Measurements from ENCODE around the gene CHPF.

Gene CHPF

DNA sequence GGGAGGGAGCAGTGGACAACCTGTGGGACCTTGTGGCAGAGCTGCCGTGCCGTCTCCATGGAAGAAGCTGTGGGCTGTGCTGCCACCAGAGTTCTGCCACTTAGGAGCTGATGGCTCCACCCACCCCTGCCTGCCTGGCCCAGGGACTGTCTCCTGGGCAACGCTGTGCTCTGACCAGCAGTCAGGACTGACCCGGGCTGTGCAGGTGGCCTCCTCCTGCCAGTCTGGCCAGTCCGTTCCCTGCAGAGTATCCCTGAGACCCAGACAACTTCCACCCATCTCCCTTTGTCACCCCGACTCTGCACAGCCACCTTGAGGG, 16.6 kb downstream of the CHPF start:
- no peak for DNase-seq

DNA sequence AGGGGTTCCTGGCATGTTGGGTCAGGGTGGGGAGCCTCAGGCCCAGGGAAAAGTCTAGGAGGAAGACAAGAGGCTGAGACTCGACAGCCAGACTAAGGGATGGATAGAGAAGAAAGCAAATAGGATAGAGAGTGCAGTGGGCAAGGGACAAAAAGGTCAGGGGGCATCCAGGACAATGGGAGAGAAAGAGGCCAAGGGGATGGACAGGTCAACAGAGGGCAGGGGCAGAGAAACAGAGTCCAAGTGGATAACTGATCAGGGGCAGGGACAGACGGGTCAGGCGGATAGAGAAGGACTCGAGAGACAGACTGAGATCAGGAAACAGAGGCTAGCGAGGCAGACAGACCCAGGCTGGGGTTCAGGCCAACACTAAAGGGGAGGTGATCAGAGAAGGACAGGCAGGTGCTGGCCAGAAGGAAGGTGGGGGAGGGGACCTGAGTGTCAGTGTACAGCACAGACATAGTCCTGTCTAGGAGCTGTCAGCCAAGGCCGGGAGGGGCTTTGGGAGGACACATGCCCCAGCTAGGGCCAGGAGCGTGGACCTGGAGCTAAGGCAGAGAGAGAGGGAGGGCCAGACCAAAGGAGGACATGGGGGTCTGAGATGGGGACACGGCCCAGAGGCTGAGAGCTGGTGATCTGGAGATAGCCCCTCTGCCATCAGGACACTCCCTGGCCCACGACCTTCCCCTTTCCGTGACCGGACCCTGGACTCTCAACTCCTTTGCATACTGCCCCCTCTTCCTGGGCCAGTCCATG, 17.1 kb downstream of the CHPF start:
- no peak for DNase-seq

DNA sequence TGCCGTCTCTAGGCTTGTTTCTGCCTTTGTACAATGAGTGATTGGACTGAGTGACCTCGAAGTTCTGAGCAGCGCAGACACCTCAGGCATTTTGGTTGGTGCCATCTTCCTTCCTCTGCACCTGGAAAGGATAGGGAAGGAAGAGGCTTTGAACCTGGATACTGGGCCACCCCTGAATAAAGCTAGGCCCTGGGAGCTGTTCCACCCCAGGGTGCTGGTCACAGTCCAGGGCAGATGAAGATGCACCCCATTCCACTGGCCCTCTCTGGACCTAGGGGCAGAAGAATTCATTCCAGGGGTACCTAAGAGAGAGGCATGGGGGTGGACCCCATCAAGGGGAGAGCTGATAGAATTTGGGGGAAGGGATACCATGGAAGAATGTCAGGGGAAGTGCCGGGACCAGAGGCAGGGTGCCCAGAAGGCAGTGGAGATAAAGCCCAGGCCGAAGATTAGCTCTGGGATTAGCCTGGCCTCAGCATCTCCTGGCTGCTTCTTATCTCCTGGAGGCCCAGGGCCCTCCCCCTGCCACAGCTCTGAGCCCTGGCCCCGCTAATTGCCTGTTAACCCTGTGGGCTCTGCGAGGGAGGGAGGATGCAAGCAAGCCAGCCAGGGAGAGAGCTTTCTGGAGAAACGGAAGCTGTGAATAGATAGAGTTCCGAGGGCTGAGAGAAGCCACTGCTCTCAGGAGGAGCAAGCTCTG, 17.9 kb downstream of the CHPF start:
- no peak for DNase-seq

DNA sequence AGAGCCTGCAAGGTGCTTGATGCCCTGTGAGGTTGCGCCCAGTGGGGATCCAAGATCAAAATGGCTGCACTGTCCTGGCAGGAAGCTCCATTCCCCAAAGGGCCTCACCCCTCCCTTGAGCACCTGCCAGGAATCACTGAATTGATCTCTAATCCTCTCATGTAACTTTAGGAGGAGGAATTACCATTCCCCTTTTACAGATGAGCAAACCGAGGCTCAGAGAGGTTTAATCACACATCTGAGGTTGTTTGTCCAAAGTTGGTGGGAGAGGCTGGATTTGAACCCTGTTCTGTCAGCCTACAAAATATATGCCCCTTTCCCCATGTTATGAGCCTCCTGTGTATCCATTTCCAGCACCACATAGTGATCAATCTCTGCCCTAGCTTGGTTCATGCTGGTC, 18.8 kb downstream of the CHPF start:
- DNase-seq, result no peak

DNA sequence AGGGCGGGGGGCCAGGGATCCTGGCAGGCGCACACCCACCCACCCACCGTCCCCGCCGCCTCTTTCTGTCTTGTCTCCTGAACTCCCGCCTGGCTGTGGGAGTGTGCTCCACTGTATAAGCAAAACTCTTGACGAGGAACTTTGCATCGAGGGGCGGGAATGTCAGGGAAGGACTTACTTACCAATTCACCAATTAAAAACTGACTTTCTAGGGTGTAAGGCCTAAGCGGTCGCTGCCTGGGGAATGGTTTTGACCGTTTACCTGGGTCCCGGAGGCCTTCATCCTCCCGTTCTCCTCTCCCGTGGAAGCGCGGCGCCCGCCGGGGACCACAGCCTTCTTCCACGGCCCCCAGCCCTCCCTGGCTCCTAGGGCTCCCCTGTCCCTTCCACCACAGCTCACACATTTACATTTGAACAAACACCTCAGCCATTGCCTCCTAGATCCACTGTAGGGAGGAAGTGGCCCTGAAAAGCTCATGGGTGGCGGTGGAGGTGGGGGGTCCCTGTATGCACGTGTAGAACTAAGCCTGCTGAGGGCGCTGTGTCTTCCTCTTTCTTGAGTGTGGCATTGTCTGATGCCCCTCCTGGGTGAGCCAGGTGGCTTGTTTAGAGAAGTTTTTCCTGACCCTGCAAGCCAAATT, 20.5 kb downstream of the CHPF start:
- DNase-seq, result no peak

DNA sequence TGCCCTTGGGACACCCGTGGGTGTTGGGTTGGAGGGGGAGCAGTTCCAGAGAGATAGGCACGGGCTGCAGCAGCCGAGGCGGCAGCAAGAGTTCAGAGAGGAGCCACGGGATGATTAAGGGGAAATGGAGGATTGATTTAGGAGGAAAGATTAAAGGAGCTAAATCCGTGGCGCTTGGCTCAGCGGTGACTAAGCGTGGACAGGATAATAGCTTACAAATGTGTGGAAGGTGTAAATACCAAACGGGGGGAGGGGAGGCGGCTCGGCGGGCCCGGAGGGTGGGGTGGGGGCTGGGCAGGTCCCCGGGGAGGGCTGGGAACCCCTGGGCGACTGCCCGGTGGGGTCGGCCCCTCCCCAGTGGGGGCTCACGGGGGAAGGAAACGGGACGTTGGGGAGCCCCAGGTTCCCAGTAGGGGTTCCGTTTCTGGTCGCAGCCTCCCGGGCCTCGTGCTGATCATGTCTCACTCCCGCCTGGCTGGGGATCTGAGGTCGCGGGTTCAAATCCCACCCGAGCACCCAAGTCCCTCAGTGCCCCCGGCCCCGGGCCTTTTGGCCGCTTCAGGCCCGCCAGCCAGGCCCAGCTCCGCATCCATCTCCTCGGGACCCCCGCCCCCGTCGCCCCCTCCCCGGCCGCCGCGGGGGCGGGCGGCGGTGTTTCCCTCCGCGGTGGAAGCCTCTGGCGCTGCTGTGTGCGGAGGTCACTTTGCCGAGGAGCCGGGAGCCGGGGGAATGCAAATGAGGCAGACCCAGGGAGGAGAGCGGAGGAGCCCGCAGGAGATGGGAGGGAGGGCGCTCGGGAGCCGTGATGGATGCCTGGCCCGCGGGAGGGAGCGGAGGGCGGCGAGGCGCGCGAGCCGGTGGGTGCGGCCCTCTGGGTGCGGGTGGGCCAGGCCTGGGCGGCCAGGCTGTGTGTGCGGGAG, 21.2 kb downstream of the CHPF start:
- DNase-seq, result peak; percentile 94

DNA sequence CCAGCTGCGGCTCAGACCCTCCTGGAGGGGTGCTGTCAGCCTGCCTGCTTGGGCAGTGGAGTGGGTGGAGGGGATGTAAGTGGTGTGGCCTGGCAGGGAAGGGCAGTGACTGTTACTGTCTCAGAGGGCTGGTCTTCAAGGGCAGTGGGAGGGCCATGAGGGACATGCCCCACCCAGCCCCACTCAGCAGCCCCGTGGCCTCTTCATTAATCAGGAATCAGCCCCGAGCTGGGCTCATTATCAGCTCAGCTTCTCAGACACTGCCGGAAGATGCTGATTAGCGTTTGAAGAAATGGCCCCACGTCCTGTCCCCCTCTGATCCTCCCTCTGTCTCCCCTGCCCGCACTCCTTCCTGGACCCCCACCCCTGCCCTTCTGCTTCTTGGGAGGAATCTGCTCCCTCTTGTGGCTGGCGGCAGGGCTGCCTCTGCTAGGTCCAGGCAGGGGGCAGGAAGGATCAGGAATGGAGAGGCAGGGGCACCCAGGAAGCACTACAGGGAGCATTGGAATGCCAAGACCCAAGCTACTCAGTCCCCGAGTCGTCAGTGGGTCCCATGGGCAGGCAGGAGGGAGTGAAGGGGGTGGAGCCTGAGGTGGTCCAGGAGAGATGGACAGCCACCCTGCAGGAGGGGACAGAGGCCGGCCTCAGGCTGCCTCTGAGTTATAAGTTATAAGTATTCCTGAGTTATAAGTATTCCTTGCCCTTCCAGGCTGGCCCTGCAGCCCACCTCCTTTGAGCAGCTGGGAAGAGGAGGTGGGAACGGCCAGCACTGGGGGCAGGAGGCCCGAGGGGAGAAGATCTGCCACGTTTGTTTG, 22.3 kb downstream of the CHPF start:
- DNase-seq, result peak; percentile 52

DNA sequence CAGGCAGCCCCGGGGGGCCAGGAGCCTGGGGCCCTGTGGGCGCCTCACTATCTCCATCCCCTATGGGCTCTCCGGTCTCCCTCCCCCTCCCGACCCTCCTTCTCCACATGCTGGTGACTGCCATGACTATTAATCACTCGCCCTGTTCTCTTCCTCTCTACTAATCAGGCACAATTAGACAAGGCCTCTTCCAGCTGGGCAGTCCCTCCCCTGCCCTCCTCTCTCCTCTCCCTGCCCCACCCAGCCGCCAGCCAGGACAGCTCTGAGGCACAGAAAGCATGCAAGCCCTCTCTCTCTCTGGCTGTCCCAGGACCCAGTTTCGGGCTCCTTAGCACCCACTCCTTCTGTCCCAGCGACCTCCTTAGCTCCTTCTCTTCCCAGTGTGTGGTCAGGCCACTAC, 23.5 kb downstream of the CHPF start:
- no peak for DNase-seq

DNA sequence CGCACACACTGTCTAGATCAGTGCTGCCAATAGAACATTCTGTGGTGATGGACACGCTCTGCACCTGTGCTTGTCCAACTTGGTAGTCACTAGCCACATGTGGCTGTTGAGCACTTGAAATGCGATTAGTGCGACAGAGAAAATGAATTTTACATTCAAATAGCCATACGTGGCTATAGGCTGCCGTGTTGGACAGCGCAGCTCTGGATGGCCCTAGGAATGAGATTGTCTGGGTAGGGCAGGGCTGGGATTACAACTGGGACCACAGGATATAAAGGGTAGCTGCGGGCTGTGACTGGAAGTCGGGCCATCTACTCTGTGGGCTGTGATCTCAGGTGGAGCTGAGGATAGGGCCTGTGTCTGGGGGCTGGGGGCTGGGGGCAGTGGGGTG, 24.1 kb downstream of the CHPF start:
- DNase-seq, result no peak

DNA sequence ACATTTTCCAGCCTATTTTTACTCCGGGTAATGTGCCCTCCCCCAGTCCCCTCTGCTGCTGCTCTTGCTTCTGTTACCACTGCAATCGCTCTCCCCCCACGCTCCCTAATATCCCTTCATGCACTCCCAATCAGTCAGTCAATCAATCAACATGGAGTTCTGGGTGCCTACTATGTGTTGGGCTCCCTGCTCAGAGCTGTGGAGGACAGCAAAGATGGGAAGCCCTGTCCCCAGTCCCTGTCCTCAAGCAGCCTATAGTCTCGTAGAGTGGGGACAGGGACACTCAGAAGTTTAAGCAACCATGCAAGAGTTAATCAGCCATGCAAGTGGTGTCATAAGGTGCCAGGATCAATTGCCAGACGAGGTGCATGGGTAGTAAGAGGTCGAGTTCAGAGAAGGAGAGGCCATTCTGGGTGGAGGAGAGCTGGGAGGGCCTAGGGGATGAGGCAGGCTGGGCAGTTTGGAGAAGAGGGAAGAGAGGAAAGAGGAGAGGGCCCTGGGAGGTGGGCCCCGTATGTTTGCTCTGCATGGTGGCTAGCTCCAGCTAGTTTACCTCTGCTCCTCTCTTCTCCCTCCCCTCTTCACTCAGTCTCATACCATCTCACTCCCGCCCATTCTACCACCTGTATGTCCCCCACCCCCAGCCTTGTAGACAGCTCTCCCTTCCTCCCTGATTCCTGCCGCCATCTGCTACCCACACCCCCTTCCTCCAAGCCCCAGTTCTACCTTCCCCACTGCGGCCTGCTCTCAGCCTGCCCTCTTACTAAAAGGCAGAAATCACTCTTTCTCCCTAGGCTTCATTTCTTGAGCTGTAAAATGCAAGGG, 25.4 kb downstream of the CHPF start:
- no peak for DNase-seq

DNA sequence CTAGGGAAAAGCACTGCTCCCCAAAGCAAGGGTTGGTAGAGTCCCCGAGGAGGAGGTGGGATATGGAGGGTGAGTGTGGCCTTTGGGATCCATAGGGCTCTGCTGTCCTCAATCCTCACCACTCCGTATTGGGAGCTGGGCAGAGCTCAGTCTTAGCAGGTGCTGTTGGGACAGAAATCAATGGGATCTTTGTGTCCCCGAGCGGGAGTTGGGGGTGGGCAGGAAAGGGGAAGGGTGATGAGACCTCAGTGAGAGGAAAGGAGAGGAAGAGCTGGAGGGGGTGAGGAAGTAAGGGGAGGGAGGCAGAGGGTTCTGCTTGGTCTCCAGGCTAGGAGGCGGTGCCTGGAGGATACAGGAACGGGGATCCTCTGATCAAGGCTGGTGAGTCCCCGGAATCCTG, 26.7 kb downstream of the CHPF start:
- no peak for DNase-seq

DNA sequence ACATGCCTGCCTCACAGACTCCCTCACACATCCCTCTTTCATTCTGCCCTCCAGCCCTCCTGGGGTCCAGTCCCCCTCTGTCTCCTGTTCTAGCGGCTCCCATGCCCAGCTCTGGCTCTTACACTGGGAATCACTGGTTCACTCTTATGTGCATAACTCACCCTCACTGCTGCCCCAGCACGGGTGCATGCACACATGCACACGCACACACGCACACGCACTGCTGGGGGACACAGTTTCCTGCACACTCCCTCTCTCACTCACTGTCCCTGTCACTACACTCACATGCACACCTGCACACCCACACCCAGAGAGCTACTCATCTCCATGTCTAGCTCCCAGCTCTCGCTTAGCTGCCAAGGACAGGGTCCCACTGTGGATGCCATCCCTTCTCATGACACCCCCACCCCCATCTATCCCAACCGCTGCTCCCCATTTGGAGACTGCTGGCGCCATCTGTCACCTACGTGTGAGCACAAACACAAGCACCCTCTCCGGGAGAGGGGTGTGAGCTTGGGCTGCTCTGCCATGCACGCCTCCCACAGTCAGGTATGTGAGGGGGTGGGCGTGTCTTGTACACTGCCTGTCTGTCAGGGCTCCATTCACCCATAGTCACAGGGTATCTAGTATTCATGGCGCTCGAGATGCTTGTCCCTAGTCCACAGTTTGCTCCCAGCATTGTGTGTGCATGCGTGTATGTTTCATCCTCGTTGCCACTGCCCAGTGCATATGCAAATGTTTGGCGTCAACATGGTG, 27.6 kb downstream of the CHPF start:
- DNase-seq, result no peak

DNA sequence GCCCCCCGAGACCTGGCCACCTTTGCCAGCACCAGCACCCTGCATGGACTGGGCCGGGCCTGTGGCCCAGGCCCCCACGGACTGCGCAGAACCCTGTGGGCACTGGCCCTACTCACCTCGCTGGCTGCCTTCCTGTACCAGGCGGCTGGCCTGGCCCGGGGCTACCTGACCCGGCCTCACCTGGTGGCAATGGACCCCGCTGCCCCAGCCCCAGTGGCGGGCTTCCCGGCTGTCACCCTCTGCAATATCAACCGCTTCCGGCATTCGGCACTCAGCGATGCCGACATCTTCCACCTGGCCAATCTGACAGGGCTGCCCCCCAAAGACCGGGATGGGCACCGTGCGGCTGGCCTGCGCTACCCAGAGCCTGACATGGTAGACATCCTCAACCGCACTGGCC, 28.8 kb downstream of the CHPF start:
- DNase-seq, result no peak

DNA sequence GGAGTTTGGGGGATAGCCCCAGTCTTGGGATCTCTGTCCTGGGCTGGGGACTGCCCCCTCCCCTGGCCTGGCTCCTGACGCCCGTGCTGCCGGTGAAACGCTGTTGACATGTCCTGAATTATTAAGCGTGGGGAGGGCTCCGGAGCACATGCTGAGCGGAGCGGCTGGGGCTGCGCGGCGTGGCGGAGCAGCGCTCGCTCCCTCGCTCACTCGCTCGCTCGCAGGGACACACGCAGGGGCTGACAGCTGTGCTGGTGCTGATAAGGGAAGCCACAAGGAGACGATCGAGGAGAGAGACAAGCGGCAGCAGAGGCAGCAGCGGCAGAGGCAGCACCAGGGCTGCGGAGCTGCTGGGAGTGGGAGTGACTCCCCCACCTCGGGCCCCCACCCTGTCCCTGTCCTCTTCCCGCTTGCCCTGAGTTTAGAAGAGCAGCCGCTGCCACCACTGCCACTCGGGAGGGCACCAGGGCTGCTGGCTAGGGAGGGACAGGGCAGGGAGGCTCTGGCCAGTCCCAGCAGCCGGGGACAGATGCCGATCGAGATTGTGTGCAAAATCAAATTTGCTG, 29.3 kb downstream of the CHPF start, which contains the start of gene ASIC4:
TSS of gene ASIC4 (plus strand) at position 287 of the 566 bp plus-strand sequence. CDS start at position 530, 243 bp downstream.
- DNase-seq, result no peak

DNA sequence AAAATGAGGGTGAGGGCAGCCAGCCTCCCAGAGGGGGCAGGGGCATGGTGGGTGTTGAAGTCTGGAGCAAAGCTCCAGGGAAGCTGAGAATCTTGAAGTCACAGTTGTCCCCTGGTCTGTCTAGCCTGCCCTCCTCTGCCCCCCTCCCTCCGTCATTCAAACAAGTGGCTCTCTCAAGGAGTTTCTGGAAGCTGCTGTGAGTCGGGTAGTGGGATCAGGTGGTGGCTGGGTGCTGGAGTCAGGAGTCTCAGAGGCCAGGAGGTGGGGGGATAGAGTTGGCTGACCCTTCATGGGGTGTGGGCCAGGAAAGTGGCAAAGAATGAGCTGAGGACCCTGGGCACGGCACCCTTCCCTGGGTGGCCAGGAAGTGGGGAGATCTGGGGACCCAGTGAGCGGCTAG, 29.8 kb downstream of the CHPF start:
- DNase-seq, result no peak

DNA sequence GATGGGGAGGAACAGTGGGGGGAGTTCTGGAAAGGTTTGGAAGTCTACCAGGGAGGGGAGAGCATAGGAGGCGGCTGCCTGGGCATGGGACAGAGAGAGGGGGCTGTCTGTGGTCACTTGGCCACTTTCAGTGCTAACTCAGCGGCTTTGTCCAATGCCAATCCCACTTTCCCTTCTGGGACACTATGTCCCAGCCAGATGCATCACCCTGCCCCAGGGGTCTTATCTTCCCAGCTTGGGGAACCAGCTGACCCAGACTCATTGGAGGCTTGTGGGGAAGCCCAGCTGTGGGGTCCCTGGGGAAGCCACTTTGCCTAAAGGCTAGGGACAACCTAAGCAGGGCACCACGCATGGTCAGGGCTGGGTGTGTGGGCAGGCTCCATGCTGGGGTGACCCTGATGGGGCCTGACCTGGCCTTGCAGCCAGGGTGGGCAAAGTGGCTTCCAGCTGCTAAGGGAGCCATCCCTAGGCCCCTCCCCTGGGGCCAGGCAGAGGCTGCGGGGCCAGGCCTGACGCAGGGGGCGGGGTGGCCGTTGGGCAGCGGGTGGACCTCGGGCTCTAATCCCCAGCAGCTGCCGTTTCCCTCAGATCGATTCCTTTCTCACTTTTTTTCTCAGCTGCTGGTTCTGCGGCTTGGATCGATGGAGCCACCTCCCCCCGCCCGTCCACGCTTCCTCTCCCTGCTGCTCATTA, 30.9 kb downstream of the CHPF start:
- DNase-seq, result no peak

DNA sequence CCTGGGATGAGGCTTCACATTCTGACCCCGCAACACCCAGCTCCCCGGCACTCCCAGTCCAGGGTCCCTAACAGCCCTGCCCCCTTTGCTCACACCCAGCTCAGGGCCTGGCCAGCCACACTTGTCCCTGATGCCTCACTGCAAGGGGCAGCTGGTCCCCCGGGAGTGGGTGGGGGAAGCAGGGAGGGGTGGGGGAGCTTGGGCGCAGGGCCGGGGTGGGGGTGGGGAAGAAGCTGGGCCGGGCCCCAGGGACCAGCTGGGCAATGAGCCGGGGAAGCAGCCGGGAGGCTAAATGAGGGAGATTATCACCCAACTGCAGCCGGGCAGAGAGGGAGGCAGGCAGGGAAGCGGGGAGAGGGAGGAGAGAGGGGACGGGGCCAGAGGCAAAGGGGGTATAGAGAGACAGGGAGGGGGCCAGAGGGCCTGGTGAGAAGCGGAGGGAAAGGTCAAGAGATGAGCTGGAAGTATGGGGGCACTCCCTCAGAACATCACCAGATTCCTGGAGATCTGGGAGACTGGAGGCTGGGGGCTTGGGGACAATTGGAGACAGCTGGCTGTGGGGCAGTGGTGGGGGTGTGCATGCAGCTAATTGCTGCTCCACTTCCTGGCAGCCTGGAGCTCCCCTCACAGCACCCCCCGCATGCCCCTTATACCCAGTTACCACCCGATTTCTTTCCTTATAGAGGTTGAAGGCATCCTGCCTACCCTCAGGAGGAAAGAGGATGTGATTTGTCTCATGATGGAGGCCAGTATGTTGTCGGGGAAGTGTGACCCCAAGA, 31.9 kb downstream of the CHPF start:
- no peak for DNase-seq

DNA sequence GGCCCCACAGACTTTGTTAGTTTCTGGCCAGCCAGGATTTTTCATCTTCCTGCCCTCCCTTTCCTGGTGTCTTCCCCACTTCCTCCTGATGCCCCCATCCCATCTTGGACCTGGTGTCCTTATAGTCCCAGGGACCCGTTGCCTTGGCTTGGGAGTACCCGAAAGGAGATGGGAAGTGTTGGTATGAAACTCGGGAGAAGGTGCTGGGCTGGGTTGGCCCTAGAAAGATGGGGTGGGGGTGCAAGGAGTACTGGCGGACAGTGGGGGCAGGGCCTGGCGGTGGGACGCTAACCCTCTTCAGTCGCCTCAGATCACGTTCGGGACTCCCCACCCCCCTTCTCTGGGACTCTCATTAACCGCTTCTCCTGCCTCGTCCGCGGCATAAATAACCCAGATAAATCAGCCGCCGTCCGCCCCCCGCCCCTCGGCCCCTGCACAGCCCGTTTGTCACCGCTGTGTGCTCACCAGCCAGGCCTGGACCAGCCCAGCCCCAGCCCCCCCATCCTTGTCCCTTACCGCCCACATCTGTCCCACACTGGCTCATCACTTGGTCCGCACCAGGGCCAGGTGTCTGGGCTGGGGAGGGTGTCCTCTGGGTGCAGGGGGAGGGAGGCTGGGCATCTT, 33.0 kb downstream of the CHPF start:
- DNase-seq, result no peak

Data from fibroblast of skin of right biceps (primary cell).